ENCODE measurements around the gene SNCA. TPM values are rescaled to one million over a fixed set of nuclear protein-coding genes. Genes with fewer than 3 reads are reported as not detected.

SNCA gene
- polyA plus RNA-seq, 3 donors: 44.4 to 58.1 (median 50.9) TPM

DNA sequence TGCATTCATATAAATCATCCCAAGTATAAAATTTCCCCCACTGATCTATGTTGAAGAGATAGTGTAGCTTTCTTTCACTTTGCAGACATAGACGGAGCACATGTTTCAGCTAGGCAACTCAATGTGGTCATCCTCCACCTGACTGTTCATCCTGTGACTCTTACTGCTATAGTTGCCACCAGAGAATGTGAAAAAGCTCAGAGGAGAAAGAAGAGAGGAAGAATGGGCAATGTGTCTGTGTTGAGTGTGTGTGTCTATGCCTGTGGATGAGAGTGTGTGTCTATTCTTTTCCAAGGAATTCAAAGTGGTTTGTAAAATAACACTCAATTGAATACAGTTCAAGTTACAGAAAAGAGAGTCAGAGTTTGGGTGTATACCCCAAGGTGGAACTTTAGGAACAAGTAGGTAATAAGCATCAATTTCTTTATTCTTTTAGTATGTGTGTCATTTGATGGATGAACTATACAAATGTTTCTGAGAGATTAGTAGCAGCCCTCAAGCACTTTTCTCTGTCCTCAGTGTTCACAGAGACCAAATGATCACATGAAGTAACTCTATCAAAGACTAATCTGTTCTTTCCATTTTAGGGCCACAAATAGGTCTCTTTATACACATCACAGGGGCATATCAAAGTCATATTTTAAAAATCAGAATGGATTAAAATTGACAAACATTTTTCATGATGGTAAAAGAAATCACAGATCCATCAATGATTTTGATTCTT, 2.3 kb downstream of the SNCA start:
- DNase-seq: no peak

- DNase-seq: no peak
These were observed 7.4 kb downstream of the SNCA start for GRCh38 chr4:89829470-89830138.

DNA sequence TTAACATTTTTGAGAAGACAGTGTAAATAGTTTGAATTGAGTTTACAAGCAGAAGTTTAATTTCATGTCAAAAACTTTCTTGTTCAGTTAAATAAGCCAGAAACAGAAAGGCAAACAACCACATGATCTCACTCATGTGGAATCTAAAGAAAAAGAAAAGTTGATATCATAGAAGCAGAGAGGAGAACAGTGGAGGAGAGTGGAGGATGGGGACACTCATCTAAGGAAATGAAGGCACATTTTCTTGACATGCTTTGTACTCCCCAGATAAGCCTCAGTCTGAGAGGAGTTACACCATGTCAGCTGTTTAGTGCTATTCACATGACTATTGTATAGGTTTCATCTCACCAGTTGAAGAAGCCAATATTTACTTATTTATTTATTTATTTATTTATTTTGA, 13.5 kb downstream of the SNCA start:
- no peak for DNase-seq

GRCh38 chr4:89821612-89822011, 15.3 kb downstream of the SNCA start:
- DNase-seq: no peak

- no peak for DNase-seq
These were observed 17.0 kb downstream of the SNCA start for GRCh38 chr4:89820010-89820409.

DNA sequence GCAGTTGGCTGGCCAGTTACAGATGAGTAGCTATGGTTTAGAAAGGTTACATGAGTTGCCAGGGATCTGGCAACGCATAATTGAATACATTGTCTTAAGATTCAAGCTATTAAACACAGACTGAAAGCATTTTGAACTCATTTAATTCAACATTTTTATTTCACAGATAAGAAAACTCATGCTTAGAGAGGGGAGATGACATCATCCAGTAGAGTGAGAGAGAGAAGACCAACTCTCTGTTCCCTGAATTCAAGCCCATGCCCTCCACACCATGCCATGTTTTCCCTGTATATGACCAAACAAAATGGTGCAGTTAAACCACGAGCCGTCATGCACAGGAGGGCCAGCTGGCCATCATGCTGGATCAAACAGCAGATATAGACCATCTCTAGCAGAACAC, 22.6 kb downstream of the SNCA start:
- no peak for DNase-seq

DNA sequence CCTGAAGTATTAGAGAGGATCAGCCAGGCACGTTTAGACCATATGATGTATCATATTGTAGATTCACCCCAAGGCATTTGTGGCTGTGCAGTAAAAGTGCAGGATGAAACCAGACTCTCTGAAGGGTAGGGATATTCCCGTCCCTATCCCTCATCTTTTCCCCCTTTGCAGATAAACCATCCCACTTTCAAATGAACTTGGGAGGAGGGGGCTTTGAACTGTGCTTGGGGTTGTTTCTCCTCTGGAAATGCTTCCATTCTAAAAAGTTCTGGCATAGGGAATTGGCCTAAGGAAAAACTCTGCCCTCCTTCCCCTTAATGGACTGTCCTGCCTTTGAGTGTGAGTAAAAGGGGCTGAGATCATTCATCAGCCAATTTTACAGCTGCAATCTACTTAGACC, 23.8 kb downstream of the SNCA start:
- DNase-seq: no peak

DNA sequence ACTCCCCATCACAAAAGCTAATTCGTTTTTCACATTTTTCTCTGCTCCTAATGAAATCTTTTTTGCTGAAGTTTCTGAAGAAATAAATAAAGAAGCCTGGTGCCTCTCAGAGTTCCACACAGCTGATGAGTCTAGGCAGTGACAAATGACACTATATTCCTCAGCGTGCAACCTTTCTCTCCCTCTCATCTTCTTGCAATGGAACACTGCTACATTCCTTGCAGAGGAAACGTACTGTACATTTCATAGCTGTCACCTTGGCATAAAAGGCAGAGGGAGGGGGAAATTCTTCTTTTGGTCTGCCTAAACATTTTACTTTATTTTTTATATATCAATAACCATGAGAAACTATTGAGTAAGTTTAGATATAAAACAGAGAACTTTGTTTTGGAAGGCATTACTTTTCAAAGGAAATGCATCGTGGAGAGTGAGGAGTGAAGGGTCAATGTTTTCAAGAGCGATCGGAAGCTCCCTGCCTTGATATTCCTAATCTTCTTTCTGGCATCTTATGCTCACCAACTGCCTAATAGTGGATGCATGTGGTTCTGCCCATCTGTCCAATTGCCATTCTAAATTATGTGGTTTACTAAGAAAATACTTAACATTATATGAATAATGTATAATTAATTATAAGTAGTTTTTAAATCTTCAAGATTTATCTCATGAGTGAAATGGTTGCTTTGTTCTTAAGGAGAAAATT, 29.4 kb downstream of the SNCA start:
- no peak for DNase-seq

DNA sequence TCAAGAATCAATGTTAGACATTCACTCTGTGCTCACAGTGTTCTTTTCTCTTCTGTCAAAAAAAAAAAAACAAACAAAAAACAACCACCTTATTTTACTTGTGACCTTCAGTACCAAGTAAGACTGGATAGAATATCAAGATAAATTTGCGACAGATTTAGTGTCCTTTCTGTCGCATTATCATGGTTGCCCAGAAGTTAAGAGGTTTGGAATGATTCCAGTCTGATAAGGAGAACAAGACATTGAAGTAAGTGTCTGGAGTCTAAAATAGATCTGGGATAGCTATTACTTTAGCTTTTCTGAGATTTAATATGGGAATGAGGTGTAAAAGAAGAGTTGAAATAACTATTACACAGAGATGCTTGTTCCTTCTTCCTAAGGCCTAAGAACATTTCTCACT, 31.7 kb downstream of the SNCA start:
- no peak for DNase-seq

GRCh38 chr4:89803915-89804314, 33.0 kb downstream of the SNCA start:
- no peak for DNase-seq

GRCh38 chr4:89803036-89803435, 33.9 kb downstream of the SNCA start:
- DNase-seq: no peak

GRCh38 chr4:89800527-89801103, 36.3 kb downstream of the SNCA start:
- DNase-seq: no peak

- no peak for DNase-seq
These were observed 36.9 kb downstream of the SNCA start for GRCh38 chr4:89800012-89800516.

DNA sequence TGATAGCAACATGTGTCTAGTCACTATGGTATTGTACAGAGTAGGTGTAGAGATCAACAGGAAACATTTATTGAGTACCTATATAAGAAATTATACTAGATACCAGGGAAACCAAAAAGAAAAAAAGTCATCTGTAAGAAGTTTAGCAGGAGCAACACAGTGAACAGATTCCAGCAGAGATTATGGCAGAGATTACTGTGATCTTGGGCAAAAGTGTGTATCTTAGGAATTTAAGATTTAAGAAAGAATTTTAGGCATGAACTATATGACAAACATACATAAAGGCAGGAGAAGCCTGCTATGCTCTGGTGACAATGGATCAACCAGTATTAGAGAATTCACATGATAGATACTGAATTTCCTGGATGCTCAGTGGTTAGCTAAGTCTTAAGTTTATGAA, 37.9 kb downstream of the SNCA start:
- DNase-seq: no peak

DNA sequence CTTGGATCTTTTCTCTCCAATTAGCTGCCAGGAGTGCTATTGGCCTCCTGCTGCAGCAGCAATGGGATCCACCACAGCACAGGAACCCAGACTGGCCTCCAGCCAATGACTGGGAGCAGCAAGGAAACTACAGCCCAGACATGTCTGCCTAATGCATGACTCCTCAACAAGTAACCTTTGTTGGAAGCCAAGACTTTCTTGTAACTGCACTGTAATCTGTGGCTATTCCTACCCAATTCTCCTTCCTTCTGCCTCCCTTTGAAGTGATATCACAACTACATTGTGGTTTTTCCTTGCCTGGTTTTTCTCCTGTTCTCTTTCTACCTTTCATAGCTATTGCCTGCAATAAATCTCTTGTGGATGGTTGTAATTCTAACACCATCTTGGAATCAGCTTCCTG, 39.8 kb downstream of the SNCA start:
- no peak for DNase-seq

GRCh38 chr4:89788206-89789072, 48.5 kb downstream of the SNCA start:
- DNase-seq: no peak

DNA sequence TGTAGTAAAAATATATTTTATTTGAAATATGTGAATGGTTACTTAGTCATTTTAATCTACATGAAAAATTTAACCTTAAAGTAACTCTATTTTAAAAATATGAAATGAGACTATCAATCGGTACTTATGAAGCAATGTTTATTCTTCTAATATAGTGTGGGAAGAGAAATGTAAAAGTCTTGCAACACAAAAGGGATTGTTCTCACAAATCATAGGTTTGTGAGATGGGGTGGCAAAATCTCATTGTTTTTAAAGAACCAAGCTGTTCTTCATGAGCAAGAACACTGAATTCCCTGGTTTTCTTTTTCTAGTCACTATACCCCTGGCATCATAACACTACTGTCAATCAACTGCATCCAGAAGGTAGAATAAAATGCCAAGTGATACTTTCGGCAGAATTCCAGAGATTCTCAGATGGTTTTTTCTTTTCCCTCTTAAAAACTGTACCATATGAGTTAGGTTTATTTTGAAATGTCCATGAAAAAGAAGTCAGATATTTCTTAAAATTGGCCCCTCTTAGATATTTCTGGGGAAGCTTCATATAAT, 52.2 kb downstream of the SNCA start:
- no peak for DNase-seq

DNA sequence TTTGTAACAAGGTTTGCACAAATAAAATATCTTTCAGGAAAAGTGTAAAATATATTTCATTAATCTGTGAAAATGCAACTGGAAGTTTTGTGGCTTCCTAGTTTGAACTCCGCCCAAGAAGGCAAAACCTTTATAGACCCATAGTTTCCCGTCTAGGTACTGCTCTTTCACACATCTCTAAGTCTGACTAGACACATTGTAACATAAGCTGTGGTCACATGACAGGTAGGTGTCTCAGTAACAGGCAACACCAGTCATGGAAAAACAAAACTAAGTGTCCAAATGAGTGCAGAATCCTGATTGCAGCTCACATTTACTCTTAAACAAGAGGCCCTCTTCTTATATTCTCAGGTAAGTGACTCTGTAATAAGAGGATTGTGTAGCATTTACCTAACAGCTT, 55.6 kb downstream of the SNCA start:
- DNase-seq: peak; percentile 17

DNA sequence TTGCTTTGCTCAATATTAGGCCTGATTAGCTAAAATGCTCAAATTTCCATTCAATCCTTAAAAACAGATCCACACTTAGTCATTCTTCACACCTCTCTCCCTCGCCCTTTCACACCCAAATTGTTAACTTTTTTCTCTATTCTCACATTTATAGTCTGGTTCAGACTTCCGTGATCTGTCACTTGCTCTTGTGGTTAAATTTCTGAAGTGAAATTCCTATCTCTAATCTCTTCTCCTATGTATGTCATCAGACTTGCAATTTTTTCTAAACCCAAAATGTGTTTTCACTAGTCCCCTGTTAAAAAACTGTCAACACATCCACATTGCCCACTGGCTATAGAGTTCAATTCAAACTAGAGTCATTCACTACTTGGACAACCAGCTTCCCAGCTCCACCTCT, 63.2 kb downstream of the SNCA start:
- no peak for DNase-seq

DNA sequence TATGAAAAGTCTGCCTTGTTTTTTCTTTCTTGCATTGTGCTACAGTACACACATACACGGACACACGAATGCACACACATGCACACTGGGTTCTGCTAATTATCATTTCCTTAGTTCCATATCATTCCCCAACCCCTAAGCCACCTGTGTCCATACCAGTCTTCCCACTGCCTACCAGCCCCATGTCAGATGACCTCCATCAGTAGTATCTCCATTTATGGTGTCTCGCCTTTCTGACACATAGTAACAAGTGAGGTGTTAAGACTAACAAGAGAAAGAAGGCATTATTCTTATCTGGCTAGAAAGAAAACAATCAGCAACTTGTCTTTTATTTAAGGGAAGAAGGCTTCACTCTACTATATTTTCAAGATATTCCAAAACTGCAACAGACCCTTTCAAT, 67.1 kb downstream of the SNCA start:
- DNase-seq: no peak

GRCh38 chr4:89767924-89768323, 69.0 kb downstream of the SNCA start:
- no peak for DNase-seq

Data from renal pelvis (tissue), 4 donors.